ENCODE measurements around the gene PKDREJ. TPM values are rescaled to one million over a fixed set of nuclear protein-coding genes. Genes with fewer than 3 reads are reported as not detected.

The PKDREJ gene
- polyA plus RNA-seq, 1 of the 3 experiments (the other 2 are of a cell fraction): not detected

- no peaks in the 10 kb centered on the region for H3K9me2 ChIP-seq
- H3K4me1 ChIP-seq (ENCODE audit: control insufficient read depth in 1 of 2, insufficient read depth in 2 of 2, low read depth in 1 of 2, low read length in 1 of 2): peaks cover 14 to 21% of the 10 kb centered on the region in 2 experiments; a peak in 3 of 4 replicates
- no peak overlapping the region for H3K9ac ChIP-seq
- H3F3A ChIP-seq (replicated peaks; ENCODE audit: insufficient read depth): peaks cover 18% of the 10 kb centered on the region
- H4K20me1 ChIP-seq (ENCODE audit: insufficient read depth): peaks cover 6% of the 10 kb centered on the region; the same call in 1 of the 2 replicates
- no peak overlapping the region for H3K27ac ChIP-seq (ENCODE audit: low read depth in 2 of 2, low read length in 1 of 2)
- no peak overlapping the region for H3K4me3 ChIP-seq (ENCODE audit: low read depth in 2 of 2, low read length in 1 of 2)
- no peaks in the 10 kb centered on the region for H3K27me3 ChIP-seq (ENCODE audit: insufficient read depth)
- DNase-seq: no peak
- TF ChIP-seq NRF1 (IDR thresholded peaks at IDR 0.05; ENCODE audit: low read depth, low read length): no peak
- TF ChIP-seq ELF1 (IDR thresholded peaks at IDR 0.05): no peak
- no peak for TF ChIP-seq JUND (IDR thresholded peaks at IDR 0.05)
- TF ChIP-seq MAX (IDR thresholded peaks at IDR 0.05; ENCODE audit: low read depth): no peak
- no peak for TF ChIP-seq RXRA (IDR thresholded peaks at IDR 0.05; ENCODE audit: borderline replicate concordance, low read depth)
- TF ChIP-seq SMC3 (IDR thresholded peaks at IDR 0.05; ENCODE audit: low read depth, low read length): no peak
- TF ChIP-seq CTCF (IDR thresholded peaks at IDR 0.05): no peak
- peaks cover 0 to 8% of the 10 kb centered on the region in 2 experiments for H3K36me3 ChIP-seq (replicated peaks in 1 of 2; ENCODE audit: control insufficient read depth in 1 of 2, insufficient read depth in 2 of 2, low read length in 1 of 2)
- ChIA-PET POLR2A (no interaction called here), CTCF (interaction anchor here (1.6 to 5.8 kb wide), 3 partner anchors 15 to 293 kb away, joined by 5 to 45 read pairs (median 5); no protein-coding TSS in a partner anchor)
- peaks cover 72% of the 10 kb centered on the region for H3K79me2 ChIP-seq (ENCODE audit: insufficient read depth)
- H2AFZ ChIP-seq (ENCODE audit: low read depth): no peak overlapping the region
- 95% methylated on average over 13 of the region's 13 CpGs for WGBS (ENCODE audit: low lambda C conversion rate)
- no peaks in the 10 kb centered on the region for H3K9me3 ChIP-seq
- no peak overlapping the region for H3K4me2 ChIP-seq
Measured at GRCh38 chr22:46299101-46299500, 36.0 kb upstream of the PKDREJ start.

GRCh38 chr22:46297151-46297812 lies 34.1 kb upstream of the PKDREJ start:
- peaks cover 4 to 5% of the 10 kb centered on the region in 2 experiments for H3K36me3 ChIP-seq (replicated peaks in 1 of 2; ENCODE audit: control insufficient read depth in 1 of 2, insufficient read depth in 2 of 2, low read length in 1 of 2)
- ChIA-PET POLR2A (no interaction called here), CTCF (interaction anchor here (0.8 to 5.8 kb wide), 3 partner anchors 11 to 181 kb away, joined by 3 to 45 read pairs (median 6); no protein-coding TSS in a partner anchor)
- H3K27ac ChIP-seq (ENCODE audit: low read depth in 2 of 2, low read length in 1 of 2): peak overlapping the region; percentile 38 to 60; a peak in 3 of 4 replicates
- peaks cover 54% of the 10 kb centered on the region for H3K79me2 ChIP-seq (ENCODE audit: insufficient read depth)
- 3% methylated on average over 30 of the region's 32 CpGs for WGBS (ENCODE audit: low lambda C conversion rate)
- no peaks in the 10 kb centered on the region for H3K9me2 ChIP-seq
- H3K4me3 ChIP-seq (ENCODE audit: low read depth in 2 of 2, low read length in 1 of 2): peak overlapping the region; percentile 75 to 82
- peak overlapping the region; percentile 81 for H3K9ac ChIP-seq
- H3K4me2 ChIP-seq: peak overlapping the region; percentile 97
- no peak for DNase-seq
- H4K20me1 ChIP-seq (ENCODE audit: insufficient read depth): no peaks in the 10 kb centered on the region
- no peaks in the 10 kb centered on the region for H3K9me3 ChIP-seq
- no peak for TF ChIP-seq TEAD4 (IDR thresholded peaks at IDR 0.05; ENCODE audit: borderline replicate concordance, insufficient read depth)
- TF ChIP-seq MXI1 (IDR thresholded peaks at IDR 0.05; ENCODE audit: low read depth, low read length): no peak; the same call in 1 of the 2 replicates
- TF ChIP-seq FOXM1 (IDR thresholded peaks at IDR 0.05; ENCODE audit: low read depth): no peak
- TF ChIP-seq MAX (IDR thresholded peaks at IDR 0.05; ENCODE audit: low read depth): peak; percentile 42; the same call in 1 of the 2 replicates
- no peak for TF ChIP-seq USF1 (IDR thresholded peaks at IDR 0.05; ENCODE audit: borderline replicate concordance, low read depth)
- TF ChIP-seq YY1 (IDR thresholded peaks at IDR 0.05; ENCODE audit: low read depth): 0 out of 2 replicates have a peak, but pooled peaks have one; percentile 4
- peak; percentile 21; the same call in 1 of the 2 replicates for TF ChIP-seq SIN3A (IDR thresholded peaks at IDR 0.05; ENCODE audit: borderline replicate concordance, low read depth, low read length)
- no peak for TF ChIP-seq RXRA (IDR thresholded peaks at IDR 0.05; ENCODE audit: borderline replicate concordance, low read depth)
- H3K27me3 ChIP-seq (ENCODE audit: insufficient read depth): no peaks in the 10 kb centered on the region
- H3K4me1 ChIP-seq (ENCODE audit: control insufficient read depth in 1 of 2, insufficient read depth in 2 of 2, low read depth in 1 of 2, low read length in 1 of 2): peaks cover 5 to 21% of the 10 kb centered on the region in 2 experiments; a peak in 3 of 4 replicates
- peaks cover 4% of the 10 kb centered on the region for H3F3A ChIP-seq (replicated peaks; ENCODE audit: insufficient read depth)
- peak overlapping the region; percentile 90 for H2AFZ ChIP-seq (ENCODE audit: low read depth)
